Right atrium auricular region (tissue), 2 donors: ENCODE measurements around the gene BDKRB1. TPM values are rescaled to one million over a fixed set of nuclear protein-coding genes. Genes with fewer than 3 reads are reported as not detected.

ENCODE experiments used
- DNase-seq: peaks from one replicate; pipeline ENCODE4 v3.0.0-alpha.2; 2019; ENCODE audit warnings: low spot score
- H3K27ac ChIP-seq, 2 donors: fragments of 200-600 bp; sonication (generic); 1 replicate in 1 of 2; 2 replicates in 1 of 2; pipeline ENCODE4 v1.5.1; 2016 to 2019
- H3K27me3 ChIP-seq, 2 donors: fragments of 200-600 bp; sonication (generic); one replicate each; pipeline versions ENCODE4 v1.5.1 to v1.6.0; 2017 to 2019
- H3K36me3 ChIP-seq: fragments of 200-600 bp; sonication (generic); one replicate; pipeline ENCODE4 v1.5.1; 2016
- H3K4me1 ChIP-seq, 2 donors: fragments of 200-600 bp; sonication (generic); one replicate each; pipeline versions ENCODE4 v1.5.1 to v1.6.0; 2017 to 2019
- H3K4me3 ChIP-seq, 2 donors: fragments of 200-600 bp; sonication (generic); 1 replicate in 1 of 2; 2 replicates in 1 of 2; pipeline ENCODE4 v1.5.1; 2017 to 2019; ENCODE audit warnings: mild to moderate bottlenecking in 1 of 2, moderate library complexity in 1 of 2
- H3K9me3 ChIP-seq, 2 donors: fragments of 200-600 bp; sonication (generic); one replicate each; pipeline ENCODE4 v1.5.1; 2019
- CTCF ChIP-seq, 2 donors: fragments of 200-600 bp; sonication (generic); IDR thresholded peaks; one replicate each; pipeline ENCODE4 v1.5.1; 2019; ENCODE audit warnings: antibody characterized with exemption in 2 of 2
- total RNA-seq, 2 donors: library from RNA; depleted of rRNA; stranded (reverse); fragments of >200 nt; gene quantifications; one replicate each; pipeline ENCODE4 v1.1.0, GENCODE V29; 2016

Gene BDKRB1
- total RNA-seq, 2 donors from 2014 or later: 0.39 to 20.0 TPM

- Histone ChIP-seq H3K36me3 (peaks cover 49% of the 10 kb centered on the region), H3K4me3 (no peak overlapping the region), H3K9me3 (no peaks in the 10 kb centered on the region), H3K4me1 (no peaks in the 10 kb centered on the region), H3K27ac (no peak overlapping the region), H3K27me3 (no peaks in the 10 kb centered on the region)
- DNase-seq: no peak
- TF ChIP-seq CTCF (IDR thresholded peaks at IDR 0.05): peak; percentile 25 to 60
Observed at GRCh38 chr14:96297000-96297399, 41.0 kb downstream of the BDKRB1 start.

GRCh38 chr14:96297997-96298515 lies 42.0 kb downstream of the BDKRB1 start:
- Histone ChIP-seq H3K27me3 (no peaks in the 10 kb centered on the region), H3K9me3 (no peaks in the 10 kb centered on the region), H3K4me3 (no peak overlapping the region), H3K27ac (no peak overlapping the region), H3K4me1 (no peaks in the 10 kb centered on the region), H3K36me3 (peaks cover 50% of the 10 kb centered on the region)
- TF ChIP-seq CTCF (IDR thresholded peaks at IDR 0.05): no peak
- no peak for DNase-seq

GRCh38 chr14:96299441-96299840 lies 43.4 kb downstream of the BDKRB1 start:
- Histone ChIP-seq H3K4me3 (no peak overlapping the region), H3K27me3 (no peaks in the 10 kb centered on the region), H3K9me3 (no peaks in the 10 kb centered on the region), H3K36me3 (peaks cover 56% of the 10 kb centered on the region), H3K27ac (no peak overlapping the region), H3K4me1 (no peaks in the 10 kb centered on the region)
- DNase-seq: no peak
- no peak for TF ChIP-seq CTCF (IDR thresholded peaks at IDR 0.05)

DNA sequence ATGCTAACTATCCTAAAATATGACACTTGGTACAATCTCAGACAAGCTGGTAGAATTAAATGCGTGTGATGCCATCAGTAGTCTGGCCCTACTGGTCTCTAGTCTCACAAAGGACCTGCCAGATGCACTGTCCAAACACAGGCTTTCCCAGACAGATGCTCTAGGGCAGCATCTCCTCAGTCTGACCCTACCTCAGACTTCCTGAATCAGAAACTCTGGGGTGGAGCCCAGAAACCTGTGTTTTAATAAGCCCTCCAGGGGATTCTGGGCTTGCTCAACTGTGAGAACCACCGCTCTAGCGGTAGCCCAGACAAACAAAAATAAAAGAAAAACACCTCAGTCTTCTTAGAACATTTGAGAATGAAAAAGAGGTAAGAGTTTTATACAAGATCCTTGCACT lies 48.0 kb downstream of the BDKRB1 start:
- TF ChIP-seq CTCF (IDR thresholded peaks at IDR 0.05): no peak

DNA sequence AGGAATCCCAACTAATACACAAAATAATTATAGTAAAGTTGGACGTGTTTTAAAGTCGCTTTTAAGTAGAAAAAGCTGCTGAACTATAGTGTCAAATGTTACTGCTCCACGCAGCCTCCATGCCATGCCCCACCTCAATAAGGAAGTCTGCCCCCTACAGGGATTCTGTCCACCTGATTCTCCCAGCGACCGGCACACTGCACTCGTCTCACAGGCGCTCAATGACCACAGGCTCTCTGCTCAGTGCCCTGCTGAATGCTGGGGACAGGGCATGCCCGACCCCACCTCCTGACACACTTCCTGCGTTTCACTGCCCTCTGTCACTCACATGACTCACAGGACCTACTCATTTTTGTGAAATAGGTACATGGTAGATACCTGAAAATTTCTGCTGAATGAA lies 48.9 kb downstream of the BDKRB1 start:
- TF ChIP-seq CTCF (IDR thresholded peaks at IDR 0.05): no peak

More for the DNA sequence above, 48.0 kb downstream of the BDKRB1 start:
- H3K9me3 ChIP-seq: no peaks in the 10 kb centered on the region
- no peaks in the 10 kb centered on the region for H3K4me1 ChIP-seq
- H3K4me3 ChIP-seq: no peak overlapping the region
- H3K36me3 ChIP-seq: peaks cover 76% of the 10 kb centered on the region
- no peak overlapping the region for H3K27ac ChIP-seq
- no peaks in the 10 kb centered on the region for H3K27me3 ChIP-seq
- DNase-seq: no peak

GRCh38 chr14:96307434-96307833 lies 51.4 kb downstream of the BDKRB1 start:
- Histone ChIP-seq H3K27me3 (no peaks in the 10 kb centered on the region), H3K4me1 (no peaks in the 10 kb centered on the region), H3K9me3 (no peaks in the 10 kb centered on the region), H3K4me3 (no peak overlapping the region), H3K27ac (no peak overlapping the region), H3K36me3 (peaks cover 84% of the 10 kb centered on the region)
- no peak for TF ChIP-seq CTCF (IDR thresholded peaks at IDR 0.05)
- no peak for DNase-seq

More for the DNA sequence above, 48.9 kb downstream of the BDKRB1 start:
- Histone ChIP-seq H3K27ac (no peak overlapping the region), H3K4me3 (no peak overlapping the region), H3K36me3 (peaks cover 80% of the 10 kb centered on the region), H3K4me1 (no peaks in the 10 kb centered on the region), H3K27me3 (no peaks in the 10 kb centered on the region), H3K9me3 (no peaks in the 10 kb centered on the region)
- DNase-seq: no peak
